Measurements from ENCODE around the gene CARHSP1. TPM values are rescaled to one million over a fixed set of nuclear protein-coding genes. Genes with fewer than 3 reads are reported as not detected.
A peak's percentile ranks its signal among the peaks of the same experiment; 100 is the strongest.

The CARHSP1 gene
- total and polyA plus RNA-seq, 2 of the 4 experiments (the other 2 are of a cell fraction), result 121 to 138 TPM

GRCh38 chr16:8853150-8853549 is 15.7 kb downstream of the CARHSP1 start:
- no peak overlapping the region for H3K9ac ChIP-seq (ENCODE audit: low read depth, low read length)
- H4K20me1 ChIP-seq (ENCODE audit: insufficient read depth, low read length), result peaks cover 62% of the 10 kb centered on the region
- ChIA-PET CTCF (no interaction called here), POLR2A (ENCODE audit: unreplicated experiment) (no interaction called here)
- DNase-seq (no peak), ATAC-seq (ENCODE audit: low read depth) (no peak)
- H3K79me1 ChIP-seq (ENCODE audit: low read depth in 1 of 2, low read length in 2 of 2), result peaks cover 32 to 76% of the 10 kb centered on the region in 2 experiments; a peak in 3 of 4 replicates
- H4K5ac ChIP-seq (ENCODE audit: low read depth, low read length), result no peak overlapping the region
- H2AK5ac ChIP-seq (ENCODE audit: low read depth, low read length), result no peak overlapping the region
- H3K56ac ChIP-seq (ENCODE audit: extremely low read depth, insufficient read depth, low read length), result no peak overlapping the region
- no peak overlapping the region for H2BK120ac ChIP-seq (ENCODE audit: low read depth, low read length)
- H2BK5ac ChIP-seq (ENCODE audit: low read depth, low read length, poor library complexity, severe bottlenecking), result no peak overlapping the region
- no peak overlapping the region for H2BK15ac ChIP-seq (ENCODE audit: low read depth, low read length)
- H2BK20ac ChIP-seq (ENCODE audit: low read depth, low read length), result no peak overlapping the region
- peaks cover 74% of the 10 kb centered on the region for H3K36me3 ChIP-seq (ENCODE audit: control insufficient read depth, insufficient read depth, low read length)
- no peak overlapping the region for H3K4me3 ChIP-seq (ENCODE audit: insufficient read depth, low read depth, low read length)
- BruUV-seq (replicated peaks), result no TSS peak
- dilution Hi-C loops (cut with HindIII; ENCODE audit: low sequenced_read_pairs, unreplicated experiment), result no loop called here
- intact Hi-C loops (cut with micrococcal nuclease), result no loop called here
- no peaks in the 10 kb centered on the region for H3K9me3 ChIP-seq (ENCODE audit: control insufficient read depth, insufficient read depth, low read length)
- H3K27ac ChIP-seq (ENCODE audit: insufficient read depth, low read length), result no peak overlapping the region
- H3K18ac ChIP-seq (ENCODE audit: low read depth, low read length), result no peak overlapping the region
- peaks cover 23% of the 10 kb centered on the region for H3K4me1 ChIP-seq (ENCODE audit: control insufficient read depth, insufficient read depth, low read length)
- H4K8ac ChIP-seq (ENCODE audit: low read depth in 2 of 2, low read length in 2 of 2), result peak overlapping the region in 1 of 2 experiments; percentile 9; a peak in 1 of 4 replicates
- H2AFZ ChIP-seq (replicated peaks; ENCODE audit: low read length, poor library complexity), result no peak overlapping the region
- in situ Hi-C loops (cut with MboI; ENCODE audit: low sequenced_read_pairs), result no loop called here
- no peak overlapping the region for H2AK9ac ChIP-seq (replicated peaks; ENCODE audit: low read depth, low read length, poor library complexity)
- no peak overlapping the region for H3K4me2 ChIP-seq (ENCODE audit: low read depth, low read length)
- 81% methylated on average over 3 of the region's 7 CpGs; no CpG with 5 or more reads in 1 of the 2 experiments for WGBS, 2 experiments (ENCODE audit: extremely low coverage in 2 of 2, insufficient read length in 1 of 2)
- TF ChIP-seq FOS (IDR thresholded peaks at IDR 0.05; ENCODE audit: low read depth, low read length) (no peak), ELK1 (IDR thresholded peaks at IDR 0.05; ENCODE audit: borderline replicate concordance, low read depth, low read length) (no peak), USF2 (IDR thresholded peaks at IDR 0.05; ENCODE audit: low read depth, low read length) (no peak), CEBPB (IDR thresholded peaks at IDR 0.05; ENCODE audit: low read depth, low read length) (no peak), RAD21 (IDR thresholded peaks at IDR 0.05; ENCODE audit: low read length) (no peak), NFE2L2 (IDR thresholded peaks at IDR 0.05; ENCODE audit: low read depth, low read length) (no peak), POLR2A (IDR thresholded peaks at IDR 0.05; ENCODE audit: low read depth, low read length) (no peak), BHLHE40 (IDR thresholded peaks at IDR 0.05; ENCODE audit: low read depth, low read length) (no peak), CHD1 (IDR thresholded peaks at IDR 0.05; ENCODE audit: low read depth, low read length) (no peak)
- no peaks in the 10 kb centered on the region for H3K27me3 ChIP-seq (ENCODE audit: control insufficient read depth, insufficient read depth, low read length)
- H3K9me1 ChIP-seq (ENCODE audit: insufficient read depth, low read length), result peaks cover 13% of the 10 kb centered on the region
- no peak overlapping the region for H3K23ac ChIP-seq (ENCODE audit: low read depth, low read length)
- H3K4ac ChIP-seq (ENCODE audit: low read depth, low read length), result no peak overlapping the region
- no peak overlapping the region for H3K14ac ChIP-seq (replicated peaks; ENCODE audit: low read depth, low read length)
- no peak overlapping the region for H4K91ac ChIP-seq (ENCODE audit: insufficient read depth, low read depth, low read length)
